ENCODE measurements around the gene TP53. TPM values are rescaled to one million over a fixed set of nuclear protein-coding genes. Genes with fewer than 3 reads are reported as not detected.
A peak's percentile ranks its signal among the peaks of the same experiment; 100 is the strongest.

TP53 gene
- total and polyA plus RNA-seq, 9 of the 15 experiments (the other 6 are each of a cell fraction or from before 2014, with no cell fraction given), result 2.8 to 14.0 (median 7.1) TPM

- TF ChIP-seq, protein P1, sequence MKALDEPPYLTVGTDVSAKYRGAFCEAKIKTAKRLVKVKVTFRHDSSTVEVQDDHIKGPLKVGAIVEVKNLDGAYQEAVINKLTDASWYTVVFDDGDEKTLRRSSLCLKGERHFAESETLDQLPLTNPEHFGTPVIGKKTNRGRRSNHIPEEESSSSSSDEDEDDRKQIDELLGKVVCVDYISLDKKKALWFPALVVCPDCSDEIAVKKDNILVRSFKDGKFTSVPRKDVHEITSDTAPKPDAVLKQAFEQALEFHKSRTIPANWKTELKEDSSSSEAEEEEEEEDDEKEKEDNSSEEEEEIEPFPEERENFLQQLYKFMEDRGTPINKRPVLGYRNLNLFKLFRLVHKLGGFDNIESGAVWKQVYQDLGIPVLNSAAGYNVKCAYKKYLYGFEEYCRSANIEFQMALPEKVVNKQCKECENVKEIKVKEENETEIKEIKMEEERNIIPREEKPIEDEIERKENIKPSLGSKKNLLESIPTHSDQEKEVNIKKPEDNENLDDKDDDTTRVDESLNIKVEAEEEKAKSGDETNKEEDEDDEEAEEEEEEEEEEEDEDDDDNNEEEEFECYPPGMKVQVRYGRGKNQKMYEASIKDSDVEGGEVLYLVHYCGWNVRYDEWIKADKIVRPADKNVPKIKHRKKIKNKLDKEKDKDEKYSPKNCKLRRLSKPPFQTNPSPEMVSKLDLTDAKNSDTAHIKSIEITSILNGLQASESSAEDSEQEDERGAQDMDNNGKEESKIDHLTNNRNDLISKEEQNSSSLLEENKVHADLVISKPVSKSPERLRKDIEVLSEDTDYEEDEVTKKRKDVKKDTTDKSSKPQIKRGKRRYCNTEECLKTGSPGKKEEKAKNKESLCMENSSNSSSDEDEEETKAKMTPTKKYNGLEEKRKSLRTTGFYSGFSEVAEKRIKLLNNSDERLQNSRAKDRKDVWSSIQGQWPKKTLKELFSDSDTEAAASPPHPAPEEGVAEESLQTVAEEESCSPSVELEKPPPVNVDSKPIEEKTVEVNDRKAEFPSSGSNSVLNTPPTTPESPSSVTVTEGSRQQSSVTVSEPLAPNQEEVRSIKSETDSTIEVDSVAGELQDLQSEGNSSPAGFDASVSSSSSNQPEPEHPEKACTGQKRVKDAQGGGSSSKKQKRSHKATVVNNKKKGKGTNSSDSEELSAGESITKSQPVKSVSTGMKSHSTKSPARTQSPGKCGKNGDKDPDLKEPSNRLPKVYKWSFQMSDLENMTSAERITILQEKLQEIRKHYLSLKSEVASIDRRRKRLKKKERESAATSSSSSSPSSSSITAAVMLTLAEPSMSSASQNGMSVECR (CRISPR knock-in tag; IDR thresholded peaks at IDR 0.05), result peak; percentile 90
- TF ChIP-seq, protein P2, sequence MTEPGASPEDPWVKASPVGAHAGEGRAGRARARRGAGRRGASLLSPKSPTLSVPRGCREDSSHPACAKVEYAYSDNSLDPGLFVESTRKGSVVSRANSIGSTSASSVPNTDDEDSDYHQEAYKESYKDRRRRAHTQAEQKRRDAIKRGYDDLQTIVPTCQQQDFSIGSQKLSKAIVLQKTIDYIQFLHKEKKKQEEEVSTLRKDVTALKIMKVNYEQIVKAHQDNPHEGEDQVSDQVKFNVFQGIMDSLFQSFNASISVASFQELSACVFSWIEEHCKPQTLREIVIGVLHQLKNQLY (CRISPR knock-in tag; conservative IDR thresholded peaks at IDR 0.05), result no peak
- peak; percentile 50; the same call in 1 of the 2 replicates for TF ChIP-seq ZNF143 (CRISPR knock-in tag; IDR thresholded peaks at IDR 0.05)
- TF ChIP-seq ZSCAN32 (CRISPR knock-in tag; IDR thresholded peaks at IDR 0.05), result no peak
- TF ChIP-seq STAT5B (CRISPR knock-in tag; IDR thresholded peaks at IDR 0.05), result no peak
- TF ChIP-seq, protein P3, sequence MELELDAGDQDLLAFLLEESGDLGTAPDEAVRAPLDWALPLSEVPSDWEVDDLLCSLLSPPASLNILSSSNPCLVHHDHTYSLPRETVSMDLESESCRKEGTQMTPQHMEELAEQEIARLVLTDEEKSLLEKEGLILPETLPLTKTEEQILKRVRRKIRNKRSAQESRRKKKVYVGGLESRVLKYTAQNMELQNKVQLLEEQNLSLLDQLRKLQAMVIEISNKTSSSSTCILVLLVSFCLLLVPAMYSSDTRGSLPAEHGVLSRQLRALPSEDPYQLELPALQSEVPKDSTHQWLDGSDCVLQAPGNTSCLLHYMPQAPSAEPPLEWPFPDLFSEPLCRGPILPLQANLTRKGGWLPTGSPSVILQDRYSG (tag; conservative IDR thresholded peaks at IDR 0.05; ENCODE audit: low read depth), result no peak
- peak in 1 of 2 experiments; percentile 6; a peak in 1 of 4 replicates for TF ChIP-seq MAZ (CRISPR knock-in tag; conservative IDR thresholded peaks at IDR 0.05 in 1 of 2, IDR thresholded peaks at IDR 0.05 in 1 of 2)
- TF ChIP-seq, protein P4, sequence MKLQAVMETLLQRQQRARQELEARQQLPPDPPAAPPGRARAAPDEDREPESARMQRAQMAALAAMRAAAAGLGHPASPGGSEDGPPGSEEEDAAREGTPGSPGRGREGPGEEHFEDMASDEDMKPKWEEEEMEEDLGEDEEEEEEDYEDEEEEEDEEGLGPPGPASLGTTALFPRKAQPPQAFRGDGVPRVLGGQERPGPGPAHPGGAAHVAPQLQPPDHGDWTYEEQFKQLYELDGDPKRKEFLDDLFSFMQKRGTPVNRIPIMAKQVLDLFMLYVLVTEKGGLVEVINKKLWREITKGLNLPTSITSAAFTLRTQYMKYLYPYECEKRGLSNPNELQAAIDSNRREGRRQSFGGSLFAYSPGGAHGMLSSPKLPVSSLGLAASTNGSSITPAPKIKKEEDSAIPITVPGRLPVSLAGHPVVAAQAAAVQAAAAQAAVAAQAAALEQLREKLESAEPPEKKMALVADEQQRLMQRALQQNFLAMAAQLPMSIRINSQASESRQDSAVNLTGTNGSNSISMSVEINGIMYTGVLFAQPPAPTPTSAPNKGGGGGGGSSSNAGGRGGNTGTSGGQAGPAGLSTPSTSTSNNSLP (IDR thresholded peaks at IDR 0.05; ENCODE audit: borderline replicate concordance, low read depth, low read length), result no peak
- TF ChIP-seq EWSR1 (IDR thresholded peaks at IDR 0.05; ENCODE audit: borderline replicate concordance, low read depth, partially characterized antibody), result no peak
- TF ChIP-seq, protein P5, sequence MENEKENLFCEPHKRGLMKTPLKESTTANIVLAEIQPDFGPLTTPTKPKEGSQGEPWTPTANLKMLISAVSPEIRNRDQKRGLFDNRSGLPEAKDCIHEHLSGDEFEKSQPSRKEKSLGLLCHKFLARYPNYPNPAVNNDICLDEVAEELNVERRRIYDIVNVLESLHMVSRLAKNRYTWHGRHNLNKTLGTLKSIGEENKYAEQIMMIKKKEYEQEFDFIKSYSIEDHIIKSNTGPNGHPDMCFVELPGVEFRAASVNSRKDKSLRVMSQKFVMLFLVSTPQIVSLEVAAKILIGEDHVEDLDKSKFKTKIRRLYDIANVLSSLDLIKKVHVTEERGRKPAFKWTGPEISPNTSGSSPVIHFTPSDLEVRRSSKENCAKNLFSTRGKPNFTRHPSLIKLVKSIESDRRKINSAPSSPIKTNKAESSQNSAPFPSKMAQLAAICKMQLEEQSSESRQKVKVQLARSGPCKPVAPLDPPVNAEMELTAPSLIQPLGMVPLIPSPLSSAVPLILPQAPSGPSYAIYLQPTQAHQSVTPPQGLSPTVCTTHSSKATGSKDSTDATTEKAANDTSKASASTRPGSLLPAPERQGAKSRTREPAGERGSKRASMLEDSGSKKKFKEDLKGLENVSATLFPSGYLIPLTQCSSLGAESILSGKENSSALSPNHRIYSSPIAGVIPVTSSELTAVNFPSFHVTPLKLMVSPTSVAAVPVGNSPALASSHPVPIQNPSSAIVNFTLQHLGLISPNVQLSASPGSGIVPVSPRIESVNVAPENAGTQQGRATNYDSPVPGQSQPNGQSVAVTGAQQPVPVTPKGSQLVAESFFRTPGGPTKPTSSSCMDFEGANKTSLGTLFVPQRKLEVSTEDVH (IDR thresholded peaks at IDR 0.05; ENCODE audit: low read depth, partially characterized antibody), result no peak
- TF ChIP-seq ILF3 (IDR thresholded peaks at IDR 0.05; ENCODE audit: borderline replicate concordance), result no peak
- no peak for TF ChIP-seq ZNF140 (CRISPR knock-in tag; IDR thresholded peaks at IDR 0.05)
These were observed 1.6 kb downstream of the TP53 start (continued) for GRCh38 chr17:7685533-7686221.
